ENCODE results near the gene DDX10.
"Not testable (repeated sequence)": the region's sequence is repeated elsewhere in the genome, so short reads cannot be mapped to it uniquely, and the experiment has no call there.

The DDX10 gene

DNA sequence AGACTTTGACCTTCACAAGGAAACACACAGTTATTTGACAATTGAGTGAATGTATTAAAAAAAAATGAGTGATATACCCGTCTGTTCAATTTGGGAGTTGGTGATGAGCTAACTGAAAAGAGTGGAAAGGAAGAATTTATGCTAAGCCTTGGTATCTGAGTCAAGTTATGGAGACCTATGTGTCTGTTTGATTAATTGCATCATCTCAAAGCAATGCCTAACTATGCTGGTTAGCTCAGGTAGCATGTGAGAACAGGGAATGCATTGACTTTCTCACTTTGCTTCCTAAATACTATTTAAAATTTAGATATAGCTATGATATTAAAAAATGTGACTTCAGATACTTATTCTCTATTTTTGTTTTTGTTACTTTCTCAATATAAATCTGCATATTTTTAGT is 110.5 kb downstream of the DDX10 start:
- DNase-seq: no peak

GRCh38 chr11:108779147-108779546 is 114.3 kb downstream of the DDX10 start:
- not testable (repeated sequence) for DNase-seq

DNA sequence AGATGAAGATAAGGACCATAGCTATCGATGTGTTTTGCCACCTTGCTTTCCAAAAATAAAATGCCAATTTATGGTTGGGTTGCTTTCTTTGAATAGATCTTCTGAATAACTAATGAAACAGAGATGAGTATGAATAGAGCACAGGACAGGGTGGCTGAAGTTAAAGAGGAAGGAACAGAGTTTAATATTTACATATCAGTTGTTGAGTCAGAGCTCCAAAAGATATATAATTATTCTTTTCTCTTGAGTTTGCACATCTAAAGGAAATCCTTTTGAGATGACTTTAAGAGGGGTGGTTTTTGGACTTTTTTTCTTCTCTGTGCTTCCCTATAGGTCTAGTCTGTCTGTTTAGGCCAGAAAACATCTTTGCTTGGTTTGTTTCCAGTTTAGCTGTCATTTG is 115.2 kb downstream of the DDX10 start:
- DNase-seq: no peak

- no peak for DNase-seq
Observed at GRCh38 chr11:108781946-108782345, 117.1 kb downstream of the DDX10 start.

DNA sequence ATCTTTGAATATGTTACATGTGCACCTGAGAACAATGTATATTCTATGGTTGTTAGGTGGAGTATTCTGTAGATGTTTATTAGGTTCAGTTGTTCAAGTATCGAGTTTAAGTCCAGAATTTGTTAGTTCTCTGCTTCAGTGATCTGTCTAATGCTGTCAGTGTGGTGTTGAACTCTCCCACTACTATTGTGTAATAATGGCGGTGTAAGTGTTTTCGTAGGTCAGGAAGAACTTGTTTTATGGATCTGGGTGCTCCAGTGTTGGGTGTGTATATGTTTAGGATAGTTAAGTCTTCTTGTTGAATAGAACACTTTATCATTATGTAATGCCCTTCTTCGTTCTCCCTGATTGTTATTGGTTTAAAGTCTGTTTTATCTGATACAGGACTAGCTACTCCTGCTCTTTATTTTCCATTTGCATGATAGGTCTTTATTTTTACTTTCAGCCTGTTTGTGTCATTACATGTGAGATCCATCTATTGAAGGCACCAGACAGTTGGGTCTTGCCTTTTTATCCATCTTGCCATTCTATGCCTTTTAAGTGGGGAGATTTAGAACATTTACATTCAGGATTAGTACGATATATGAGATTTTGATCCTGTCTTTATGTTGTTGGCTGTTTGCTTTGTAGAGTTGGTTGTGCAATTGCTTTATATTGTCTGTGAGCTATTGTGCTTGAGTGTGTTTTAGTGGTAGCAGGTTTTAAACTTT is 121.6 kb downstream of the DDX10 start:
- DNase-seq: no peak

DNA sequence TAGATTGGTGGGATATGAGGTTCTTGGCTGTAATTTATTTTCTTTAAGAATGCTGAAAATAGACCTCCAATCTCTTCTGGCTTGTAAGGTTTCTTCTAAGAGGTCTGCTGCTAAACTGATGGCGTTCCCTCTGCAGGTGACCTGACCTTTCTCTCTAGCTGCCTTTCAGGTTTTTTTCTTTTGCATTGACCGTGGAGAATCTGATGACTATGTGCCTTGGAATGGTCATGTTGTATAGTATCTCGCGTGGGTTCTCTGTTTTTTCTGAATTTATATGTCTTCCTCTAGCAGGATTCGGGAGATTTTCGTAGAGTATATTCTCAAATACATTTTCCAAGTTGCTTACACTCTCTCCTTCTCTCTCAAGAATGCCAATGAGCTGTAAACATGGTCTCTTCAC is 122.2 kb downstream of the DDX10 start:
- no peak for DNase-seq

DNA sequence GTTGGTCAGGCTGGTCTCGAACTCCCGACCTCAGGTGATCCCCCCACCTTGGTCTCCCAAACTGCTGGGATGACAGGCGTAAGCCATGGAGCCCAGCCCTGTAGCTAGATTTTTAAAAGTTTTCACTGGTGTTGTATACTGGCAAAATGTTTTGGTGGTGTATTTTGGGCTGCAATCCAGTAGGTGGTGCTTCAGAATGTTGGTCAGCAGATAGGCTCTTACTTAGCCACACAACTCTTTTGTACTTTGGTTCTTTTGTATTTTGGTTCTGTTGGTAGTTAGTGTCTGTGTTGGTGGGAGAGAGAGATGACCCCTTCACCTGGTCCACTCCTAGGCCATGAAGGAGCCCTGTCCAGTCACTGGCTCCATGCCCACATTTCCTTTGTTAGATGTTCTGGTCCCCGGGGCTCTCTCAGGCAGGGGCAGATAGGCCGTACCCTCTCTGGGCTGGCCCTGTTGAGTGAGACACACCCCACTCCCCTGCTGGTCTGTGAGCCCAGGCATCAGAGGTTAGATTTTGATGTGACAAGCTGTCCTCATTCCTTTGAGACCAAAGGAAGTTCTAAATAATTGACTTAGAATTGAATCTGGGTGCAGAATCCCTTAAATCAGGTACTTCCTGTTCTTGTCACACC is 123.8 kb downstream of the DDX10 start:
- DNase-seq: no peak

DNA sequence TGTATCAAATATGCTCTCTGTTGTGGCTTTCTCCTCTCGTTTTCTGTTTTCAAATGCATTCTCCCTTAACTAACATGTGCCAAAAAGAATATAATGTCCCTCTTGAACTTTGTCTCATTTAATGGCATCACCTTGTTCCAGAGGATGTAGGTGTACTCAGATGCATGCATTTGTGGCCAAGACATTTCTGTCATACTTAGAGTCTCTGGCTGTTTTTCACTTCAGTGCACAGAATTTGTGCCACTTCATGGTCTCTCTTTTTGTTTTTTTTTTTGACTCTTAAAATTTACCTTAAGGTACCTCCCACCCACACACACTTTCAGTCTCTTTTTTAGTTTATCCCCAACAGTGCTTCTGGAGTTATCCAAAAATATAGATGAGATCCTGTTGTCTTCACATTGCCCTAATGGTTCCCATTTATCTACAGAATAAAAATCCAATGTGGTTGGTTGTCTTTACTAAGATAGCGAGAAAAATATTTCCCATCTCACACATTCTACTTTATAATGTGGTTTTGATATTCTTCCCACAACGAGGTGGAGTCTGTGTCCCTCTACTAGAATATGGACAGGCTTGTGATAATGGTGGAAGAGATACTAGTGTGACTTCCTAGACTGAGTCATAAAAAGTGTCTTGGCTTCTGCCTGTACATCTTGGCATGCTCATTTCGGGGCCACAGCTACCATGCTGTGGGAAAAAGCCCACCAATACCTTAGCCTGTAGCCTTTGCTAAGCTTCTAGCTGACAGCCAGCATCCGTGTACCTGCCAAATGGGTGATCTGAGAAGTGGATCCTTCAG is 125.8 kb downstream of the DDX10 start:
- DNase-seq: no peak

DNA sequence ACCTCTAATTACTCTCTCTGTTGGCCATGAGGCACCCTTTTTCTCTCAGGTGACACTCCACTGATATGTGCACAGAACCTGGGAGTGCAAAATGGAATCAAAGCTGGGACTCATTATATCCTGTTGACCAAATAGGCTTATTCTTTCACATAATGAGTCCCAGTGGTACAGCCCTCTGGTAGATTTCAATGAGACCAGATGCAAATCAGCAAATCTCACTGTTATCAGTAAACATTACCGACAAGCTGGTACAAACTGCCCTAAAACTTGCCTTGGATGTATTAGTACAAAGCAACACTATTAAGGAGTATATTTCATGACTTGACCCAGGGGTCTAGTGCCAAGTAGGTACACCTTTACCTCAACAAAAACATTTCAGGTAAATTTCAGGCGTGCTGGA is 128.3 kb downstream of the DDX10 start:
- no peak for DNase-seq

GRCh38 chr11:108793611-108794010 is 128.7 kb downstream of the DDX10 start:
- DNase-seq: no peak

DNA sequence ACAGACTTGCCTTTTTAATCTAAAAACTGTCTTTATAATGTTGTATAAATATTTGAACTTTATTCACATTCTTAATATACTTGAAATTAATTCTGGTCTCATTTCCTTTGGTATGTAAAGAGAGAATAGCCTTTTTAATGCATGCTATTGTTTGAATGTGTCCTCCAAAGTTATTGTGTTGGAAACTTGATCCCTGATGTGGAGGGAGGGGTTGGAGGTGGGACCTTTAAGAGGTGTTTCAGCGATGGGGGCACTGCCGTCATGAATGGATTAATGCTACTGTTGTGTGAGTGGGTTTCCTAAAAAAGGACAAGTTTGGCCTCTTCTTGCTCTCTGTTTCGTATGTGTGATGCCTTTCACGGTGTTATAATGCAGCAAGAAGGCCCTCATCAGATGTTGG is 131.7 kb downstream of the DDX10 start:
- no peak for DNase-seq

DNA sequence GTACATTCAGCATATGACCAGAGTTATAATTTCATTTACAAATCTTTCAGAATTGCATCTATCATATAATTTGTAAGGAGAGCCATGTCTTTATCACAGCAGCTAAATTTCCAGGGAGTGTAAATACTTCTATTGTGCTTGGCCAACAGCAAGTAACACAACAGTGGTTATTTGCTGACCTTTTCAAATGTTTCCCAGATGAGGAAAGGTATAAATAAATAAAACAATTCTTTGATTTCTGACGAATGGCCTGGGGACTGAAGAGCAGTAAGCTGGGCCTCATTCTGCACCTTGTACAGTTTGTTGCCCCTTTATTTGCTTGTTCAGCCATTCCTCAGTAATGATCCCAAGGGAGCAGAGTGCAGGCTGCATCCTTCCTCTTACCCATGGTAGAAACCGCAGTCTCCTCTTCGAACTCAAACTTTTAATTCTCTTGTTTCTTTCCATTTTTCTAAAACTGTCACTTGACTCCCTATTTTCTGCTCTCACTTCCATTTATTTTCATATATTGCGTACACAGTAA is 132.8 kb downstream of the DDX10 start:
- DNase-seq: no peak

- DNase-seq: no peak
Observed at GRCh38 chr11:108802492-108802891, 137.6 kb downstream of the DDX10 start.

- no peak for DNase-seq
Observed at GRCh38 chr11:108803776-108804175, 138.9 kb downstream of the DDX10 start.

- no peak for DNase-seq
Observed at GRCh38 chr11:108804511-108804910, 139.6 kb downstream of the DDX10 start.

- no peak for DNase-seq
Observed at GRCh38 chr11:108805030-108805429, 140.2 kb downstream of the DDX10 start.

- no peak for DNase-seq
Observed at GRCh38 chr11:108807262-108807661, 142.4 kb downstream of the DDX10 start.

DNA sequence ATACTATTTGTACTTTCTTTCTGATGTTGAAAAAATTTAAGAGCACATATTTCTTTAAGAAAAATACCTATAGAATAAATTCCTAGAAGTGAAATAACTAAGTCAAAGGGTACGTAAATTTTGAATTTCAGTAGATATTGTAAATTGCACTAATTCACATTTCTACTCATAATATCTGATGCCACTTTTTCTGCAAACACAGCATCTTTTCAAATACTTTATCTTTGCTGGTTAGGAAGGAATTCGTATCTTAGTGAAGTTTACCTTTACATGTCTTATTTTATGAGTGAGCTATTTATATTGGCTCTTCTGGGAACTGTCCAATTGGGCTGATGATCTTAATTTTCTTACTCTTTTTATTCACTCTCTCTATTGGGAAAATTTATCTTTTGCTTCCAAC is 148.2 kb downstream of the DDX10 start:
- DNase-seq: no peak

GRCh38 chr11:108817976-108818375 is 153.1 kb downstream of the DDX10 start:
- DNase-seq: no peak

GRCh38 chr11:108818971-108819370 is 154.1 kb downstream of the DDX10 start:
- no peak for DNase-seq

GRCh38 chr11:108819957-108820356 is 155.1 kb downstream of the DDX10 start:
- no peak for DNase-seq

- not testable (repeated sequence) for DNase-seq
Observed at GRCh38 chr11:108823960-108824359, 159.1 kb downstream of the DDX10 start.

DNA sequence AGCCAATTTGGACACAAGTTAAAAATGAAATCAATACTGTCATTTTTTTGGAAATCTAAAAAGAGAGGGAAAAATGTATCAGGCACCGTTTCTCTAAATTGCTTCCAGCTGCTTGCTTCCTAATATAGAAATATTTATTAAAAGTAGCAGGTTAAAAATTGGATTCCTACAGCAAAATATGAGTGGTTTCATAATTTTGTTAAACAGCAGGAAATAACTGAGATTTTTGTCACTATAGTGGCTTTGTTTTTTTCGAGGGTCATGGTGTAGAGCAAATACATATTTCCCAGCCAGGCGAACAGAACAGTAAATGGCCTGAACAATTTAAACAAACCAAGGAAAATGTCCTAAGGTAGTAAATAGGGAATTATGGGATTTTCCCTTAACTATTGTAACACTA is 159.7 kb downstream of the DDX10 start:
- DNase-seq: no peak

DNA sequence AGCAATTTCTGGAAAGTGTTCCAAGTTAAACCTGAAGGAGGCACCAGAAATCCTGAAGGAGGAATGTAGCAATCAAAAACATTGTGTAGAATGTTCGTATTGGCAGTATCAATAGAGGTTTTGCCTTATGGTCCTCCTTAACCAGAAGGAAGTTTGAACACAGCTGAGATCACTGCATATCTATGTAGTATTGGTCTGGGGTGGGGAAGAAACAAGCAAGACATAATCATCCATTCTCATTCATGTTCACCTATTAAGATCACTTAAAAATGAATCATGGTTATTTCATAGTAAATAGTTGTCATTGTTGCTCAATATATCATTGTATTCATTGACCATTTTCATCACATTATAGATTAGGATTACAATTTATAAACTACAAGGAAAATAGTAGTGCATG is 160.5 kb downstream of the DDX10 start:
- DNase-seq: no peak

All from activated naive CD4-positive, alpha-beta T cell (primary cell).